Keratinocyte (primary cell): ENCODE results near the gene PRRT1B. TPM values are rescaled to one million over a fixed set of nuclear protein-coding genes. Genes with fewer than 3 reads are reported as not detected.
"Not testable (repeated sequence)": the region's sequence is repeated elsewhere in the genome, so short reads cannot be mapped to it uniquely, and the experiment has no call there.

Experiments used
- DNase-seq: peaks from one replicate; pipeline ENCODE4 v3.0.0-alpha.2; 2011; ENCODE audit warnings: low read depth, missing footprints, low spot score
- FAIRE-seq: peaks from 2 replicates; lab custom pipeline; 2011; peaks lifted over from hg19 to GRCh38; lab: Jason Lieb, UNC
- H2AFZ ChIP-seq: 2 replicates; pipeline ENCODE4 v1.6.0; 2012; ENCODE audit warnings: low read length, control low read depth, inconsistent platforms; ENCODE audit not compliant: control insufficient read depth
- H3K27ac ChIP-seq: 2 replicates; pipeline ENCODE4 v1.5.1; 2011; ENCODE audit warnings: low read length; ENCODE audit not compliant: control insufficient read depth, insufficient read depth
- H3K27me3 ChIP-seq: 3 replicates; pipeline ENCODE4 v1.6.0; 2011; ENCODE audit warnings: low read length; ENCODE audit not compliant: control insufficient read depth, insufficient read depth; ENCODE audit errors: extremely low read depth
- H3K36me3 ChIP-seq, 2 experiments: 2 replicates in 1 of 2; 3 replicates in 1 of 2; pipeline ENCODE4 v1.5.1; 2011; ENCODE audit warnings: low read length in 2 of 2, mild to moderate bottlenecking in 1 of 2; ENCODE audit not compliant: control insufficient read depth in 2 of 2, insufficient read depth in 2 of 2; ENCODE audit errors: extremely low read depth in 1 of 2
- H3K4me1 ChIP-seq: 3 replicates; pipeline ENCODE4 v1.5.1; 2011; ENCODE audit warnings: low read length; ENCODE audit not compliant: control insufficient read depth, insufficient read depth; ENCODE audit errors: extremely low read depth
- H3K4me2 ChIP-seq: 3 replicates; pipeline ENCODE4 v1.6.0; 2011; ENCODE audit warnings: low read depth, low read length; ENCODE audit not compliant: control insufficient read depth, insufficient read depth; ENCODE audit errors: extremely low read depth
- H3K4me3 ChIP-seq, 3 experiments: fragments of 200-600 bp in 1 of 3; sonication (generic) in 1 of 3; 2 replicates in 2 of 3; 3 replicates in 1 of 3; pipeline ENCODE4 v1.5.1; 2011 to 2016; ENCODE audit warnings: low read length in 3 of 3, mild to moderate bottlenecking in 3 of 3, control low read depth in 2 of 3, inconsistent platforms in 1 of 3, low read depth in 1 of 3, mixed read lengths in 1 of 3, mixed run types in 1 of 3, moderate library complexity in 1 of 3; ENCODE audit not compliant: control insufficient read depth in 2 of 3, insufficient read depth in 2 of 3; ENCODE audit errors: extremely low read depth in 1 of 3
- H3K79me2 ChIP-seq: 2 replicates; pipeline ENCODE4 v1.6.0; 2012; ENCODE audit warnings: low read length; ENCODE audit not compliant: control insufficient read depth, insufficient read depth
- H3K9ac ChIP-seq: 3 replicates; pipeline ENCODE4 v1.6.0; 2011; ENCODE audit warnings: low read length; ENCODE audit not compliant: control insufficient read depth, insufficient read depth; ENCODE audit errors: extremely low read depth
- H3K9me1 ChIP-seq: 3 replicates; pipeline ENCODE4 v1.6.0; 2011; ENCODE audit warnings: low read length; ENCODE audit not compliant: control insufficient read depth, insufficient read depth; ENCODE audit errors: extremely low read depth
- H3K9me3 ChIP-seq: 2 replicates; pipeline ENCODE4 v1.5.1; 2012; ENCODE audit warnings: low read depth, low read length; ENCODE audit not compliant: control insufficient read depth
- H4K20me1 ChIP-seq: 3 replicates; pipeline ENCODE4 v1.6.0; 2011; ENCODE audit warnings: low read length; ENCODE audit not compliant: control insufficient read depth, insufficient read depth; ENCODE audit errors: extremely low read depth
- EZH2 ChIP-seq: IDR thresholded peaks from one replicate; pipeline ENCODE4 v1.6.1; 2012; ENCODE audit warnings: inconsistent platforms, mild to moderate bottlenecking, low read length, moderate library complexity
- dilution Hi-C: fragments of 300-500 bp; cut with MboI; formaldehyde crosslinking; loops from one replicate; pipeline ENCODE4 v1.7.0; 2020; ENCODE audit warnings: low sequenced_read_pairs; ENCODE audit not compliant: extremely low pct_ligation_motif_present
- polyA plus RNA-seq, 5 experiments: library from polyadenylated mRNA; depleted of rRNA in 3 of 5; stranded (reverse) in 3 of 5; stranded (forward) in 1 of 5; unstranded in 1 of 5; fragments of >200 nt; gene quantifications; 1 replicate in 1 of 5; 2 replicates in 3 of 5; 3 replicates in 1 of 5; pipeline versions ENCODE4 v1.2.1 to v1.2.3, GENCODE V29; 2011 to 2012; ENCODE audit warnings: missing spikeins in 2 of 5, low read depth in 1 of 5, low replicate concordance in 1 of 5
- TF ChIP-seq, protein P1 (sequence below), 3 experiments: IDR thresholded peaks in 1 of 3; conservative IDR thresholded peaks in 1 of 3; optimal IDR thresholded peaks in 1 of 3; 2 replicates in 2 of 3; 3 replicates in 1 of 3; pipeline versions ENCODE3 to v1.5.1; 2011; ENCODE audit warnings: low read length in 3 of 3, mild to moderate bottlenecking in 3 of 3, moderate library complexity in 2 of 3, control low read depth in 1 of 3, inconsistent platforms in 1 of 3; ENCODE audit not compliant: insufficient read depth in 2 of 3; ENCODE audit errors: extremely low read depth in 1 of 3

Gene PRRT1B
- polyA plus RNA-seq, 1 donor (not counting 4 experiments of a cell fraction or from before 2014, with no cell fraction given) = not detected

DNA sequence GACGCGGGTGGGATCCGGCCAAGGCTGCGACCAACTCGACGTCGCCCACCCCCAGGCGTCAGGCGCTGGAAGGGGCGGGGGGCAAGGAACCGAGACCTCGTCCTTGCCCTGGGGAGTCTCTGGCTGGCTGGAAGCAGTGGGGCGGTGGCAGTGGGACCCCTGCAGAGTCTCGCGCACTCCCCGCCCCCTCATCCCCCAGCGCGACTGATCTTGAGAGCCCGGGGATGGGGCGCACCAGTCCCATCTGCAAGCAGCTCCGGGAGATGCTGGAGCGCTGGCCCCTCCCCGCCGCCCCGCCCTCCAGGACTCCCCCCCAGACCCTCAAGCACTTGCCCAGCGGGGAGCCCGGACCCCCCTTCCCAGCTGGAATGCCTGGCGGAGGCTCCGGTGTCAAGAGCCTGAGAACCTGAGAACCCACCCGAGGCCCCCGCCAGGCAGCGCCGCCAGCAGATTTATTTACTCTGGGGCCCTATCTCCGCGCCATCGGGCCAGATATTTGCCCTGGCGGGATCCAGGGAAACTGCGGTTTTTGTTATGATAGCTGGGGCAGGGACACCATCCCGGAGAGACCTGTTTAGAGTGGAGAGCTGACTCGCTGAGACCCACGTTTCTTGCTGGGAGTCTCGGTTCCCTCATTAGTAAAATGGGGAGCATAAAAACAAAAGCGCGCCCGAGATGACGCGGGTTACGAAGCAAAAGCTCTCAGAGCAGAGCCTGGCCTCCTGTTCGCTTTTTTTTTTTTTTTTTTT lies 1.2 kb downstream of the PRRT1B start:
- Histone ChIP-seq H3K79me2 (no peaks in the 10 kb centered on the region), H3K27me3 (peaks cover 43% of the 10 kb centered on the region), H2AFZ (no peak overlapping the region), H4K20me1 (no peaks in the 10 kb centered on the region), H3K9ac (no peak overlapping the region), H3K27ac (no peak overlapping the region), H3K9me1 (no peaks in the 10 kb centered on the region), H3K4me2 (peak overlapping the region; percentile 37), H3K4me1 (no peaks in the 10 kb centered on the region), H3K9me3 (peaks cover 5% of the 10 kb centered on the region), H3K36me3 (no peaks in the 10 kb centered on the region), H3K4me3 (no peak overlapping the region)
- dilution Hi-C loops = no loop called here
- FAIRE-seq (no peak), DNase-seq (no peak)
- peak; percentile 73 for TF ChIP-seq EZH2
- TF ChIP-seq, protein P1, sequence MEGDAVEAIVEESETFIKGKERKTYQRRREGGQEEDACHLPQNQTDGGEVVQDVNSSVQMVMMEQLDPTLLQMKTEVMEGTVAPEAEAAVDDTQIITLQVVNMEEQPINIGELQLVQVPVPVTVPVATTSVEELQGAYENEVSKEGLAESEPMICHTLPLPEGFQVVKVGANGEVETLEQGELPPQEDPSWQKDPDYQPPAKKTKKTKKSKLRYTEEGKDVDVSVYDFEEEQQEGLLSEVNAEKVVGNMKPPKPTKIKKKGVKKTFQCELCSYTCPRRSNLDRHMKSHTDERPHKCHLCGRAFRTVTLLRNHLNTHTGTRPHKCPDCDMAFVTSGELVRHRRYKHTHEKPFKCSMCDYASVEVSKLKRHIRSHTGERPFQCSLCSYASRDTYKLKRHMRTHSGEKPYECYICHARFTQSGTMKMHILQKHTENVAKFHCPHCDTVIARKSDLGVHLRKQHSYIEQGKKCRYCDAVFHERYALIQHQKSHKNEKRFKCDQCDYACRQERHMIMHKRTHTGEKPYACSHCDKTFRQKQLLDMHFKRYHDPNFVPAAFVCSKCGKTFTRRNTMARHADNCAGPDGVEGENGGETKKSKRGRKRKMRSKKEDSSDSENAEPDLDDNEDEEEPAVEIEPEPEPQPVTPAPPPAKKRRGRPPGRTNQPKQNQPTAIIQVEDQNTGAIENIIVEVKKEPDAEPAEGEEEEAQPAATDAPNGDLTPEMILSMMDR (optimal IDR thresholded peaks at IDR 0.05 in 1 of 3, IDR thresholded peaks at IDR 0.05 in 1 of 3, conservative IDR thresholded peaks at IDR 0.05 in 1 of 3; ENCODE audit: extremely low read depth in 1 of 3, insufficient read depth in 2 of 3, low read length in 3 of 3) = no peak

DNA sequence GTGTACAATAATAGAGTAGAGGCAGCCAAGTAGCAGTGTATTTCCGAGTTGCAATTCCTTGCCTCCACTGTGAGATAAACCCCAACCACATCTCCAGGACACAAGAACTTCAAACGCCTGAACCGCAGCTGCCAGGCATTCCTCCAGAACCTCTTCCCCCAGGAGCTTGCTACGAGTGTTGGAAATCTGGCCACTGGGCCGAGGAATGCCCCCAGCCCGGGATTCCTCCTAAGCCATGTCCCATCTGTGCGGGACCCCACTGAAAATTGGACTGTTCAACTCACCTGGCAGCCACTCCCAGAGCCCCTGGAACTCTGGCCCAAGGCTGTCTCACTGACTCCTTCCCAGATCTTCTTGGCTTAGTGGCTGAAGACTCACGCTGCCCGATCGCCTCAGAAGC lies 3.9 kb downstream of the PRRT1B start:
- H2AFZ ChIP-seq, DNase-seq, dilution Hi-C loops, H3K36me3 ChIP-seq, H3K4me1 ChIP-seq, H3K9me1 ChIP-seq, H4K20me1 ChIP-seq, H3K4me3 ChIP-seq, H3K9me3 ChIP-seq, H3K9ac ChIP-seq, H3K4me2 ChIP-seq, H3K27ac ChIP-seq, FAIRE-seq, H3K79me2 ChIP-seq: not testable (repeated sequence)
- peaks cover 53% of the 10 kb centered on the region for H3K27me3 ChIP-seq

DNA sequence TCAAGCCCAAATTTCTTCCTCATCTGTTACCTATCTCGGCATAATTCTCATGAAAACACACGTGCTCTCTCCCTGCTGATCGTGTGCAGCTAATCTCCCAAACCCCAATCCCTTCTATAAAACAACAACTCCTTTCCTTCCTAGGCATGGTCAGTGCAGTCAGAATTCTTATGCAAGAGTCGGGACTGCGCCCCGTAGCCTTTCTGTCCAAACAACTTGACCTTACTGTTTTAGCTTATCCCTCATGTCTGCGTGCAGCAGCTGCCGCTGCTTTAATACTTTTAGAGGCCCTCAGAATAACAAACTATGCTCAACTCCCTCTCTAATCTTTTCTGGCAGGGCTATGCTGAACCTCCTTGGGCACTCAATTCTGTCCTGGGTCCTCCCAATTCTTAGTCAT lies 5.1 kb downstream of the PRRT1B start:
- H3K4me1 ChIP-seq, DNase-seq, H3K9me1 ChIP-seq, H3K9ac ChIP-seq, H4K20me1 ChIP-seq, H3K4me3 ChIP-seq, dilution Hi-C loops, H2AFZ ChIP-seq, H3K4me2 ChIP-seq, H3K36me3 ChIP-seq, FAIRE-seq, H3K9me3 ChIP-seq, H3K79me2 ChIP-seq, H3K27ac ChIP-seq: not testable (repeated sequence)
- H3K27me3 ChIP-seq = peaks cover 52% of the 10 kb centered on the region
